Hepatocyte (in vitro differentiated cells): ENCODE results near the gene SEL1L3. TPM values are rescaled to one million over a fixed set of nuclear protein-coding genes. Genes with fewer than 3 reads are reported as not detected.

Experiments
- DNase-seq: peaks from one replicate; pipeline ENCODE4 v3.0.0-alpha.2; 2016; ENCODE audit warnings: low spot score
- H2AFZ ChIP-seq: fragments of 200-600 bp; sonication (generic); 2 replicates; pipeline ENCODE4 v1.6.0; 2016; ENCODE audit warnings: antibody characterized with exemption, mild to moderate bottlenecking
- H3K27ac ChIP-seq: fragments of 200-600 bp; sonication (generic); 2 replicates; pipeline ENCODE4 v1.5.1; 2016; ENCODE audit warnings: mild to moderate bottlenecking
- H3K27me3 ChIP-seq: fragments of 200-600 bp; sonication (generic); 2 replicates; pipeline ENCODE4 v1.6.1; 2016
- H3K36me3 ChIP-seq: fragments of 200-600 bp; sonication (generic); replicated peaks from 2 replicates; pipeline ENCODE4 v1.5.1; 2016; ENCODE audit warnings: low read depth; ENCODE audit not compliant: insufficient read depth
- H3K4me1 ChIP-seq: fragments of 200-600 bp; sonication (generic); 2 replicates; pipeline ENCODE4 v1.5.1; 2016; ENCODE audit warnings: mild to moderate bottlenecking, moderate library complexity; ENCODE audit not compliant: insufficient read depth
- H3K4me2 ChIP-seq: fragments of 200-600 bp; sonication (generic); 2 replicates; pipeline ENCODE4 v1.6.0; 2016
- H3K4me3 ChIP-seq: fragments of 200-600 bp; sonication (generic); 2 replicates; pipeline ENCODE4 v1.5.1; 2016; ENCODE audit warnings: mild to moderate bottlenecking
- H3K79me2 ChIP-seq: fragments of 200-600 bp; sonication (generic); 2 replicates; pipeline ENCODE4 v1.6.0; 2017; ENCODE audit warnings: mild to moderate bottlenecking
- H3K9me2 ChIP-seq: fragments of 200-600 bp; sonication (generic); replicated peaks from 2 replicates; pipeline ENCODE4 v1.6.0; 2017; ENCODE audit warnings: mild to moderate bottlenecking; ENCODE audit not compliant: insufficient read depth
- H3K9me3 ChIP-seq: fragments of 200-600 bp; sonication (generic); 2 replicates; pipeline ENCODE4 v1.5.1; 2016; ENCODE audit warnings: low read depth, mild to moderate bottlenecking
- H4K20me1 ChIP-seq: fragments of 200-600 bp; sonication (generic); 2 replicates; pipeline ENCODE4 v1.6.0; 2016; ENCODE audit warnings: mild to moderate bottlenecking; ENCODE audit not compliant: insufficient read depth, poor library complexity, severe bottlenecking
- EZH2 ChIP-seq: fragments of 200-600 bp; sonication (generic); IDR thresholded peaks from 2 replicates; pipeline ENCODE4 v1.6.1; 2016; ENCODE audit warnings: antibody characterized with exemption, mild to moderate bottlenecking, borderline replicate concordance
- EZH2phosphoT487 ChIP-seq: fragments of 200-600 bp; sonication (generic); IDR thresholded peaks from one replicate; pipeline ENCODE4 v1.6.1; 2018; ENCODE audit warnings: antibody characterized with exemption, mild to moderate bottlenecking, low read depth, moderate library complexity; ENCODE audit not compliant: unreplicated experiment, severe bottlenecking
- WGBS: methylation state at CpG from one replicate; pipeline ENCODE4 v1.1.6; 2016; ENCODE audit warnings: low lambda C conversion rate; ENCODE audit errors: missing lambda C conversion rate; 5-methylcytosine and 5-hydroxymethylcytosine counted together
- polyA plus RNA-seq: library from polyadenylated mRNA; unstranded; fragments of >200 nt; fragmentation: Nextera tagmentation; extraction: Ambion mirVana; gene quantifications from 2 replicates; pipeline ENCODE4 v1.2.1, GENCODE V29; 2016
- total RNA-seq: library from RNA; depleted of rRNA; stranded (reverse); fragments of >200 nt; gene quantifications from 2 replicates; pipeline ENCODE4 v1.2.3, GENCODE V29; 2014
- TF ChIP-seq, protein P1 (sequence below): fragments of 200-600 bp; sonication (generic); IDR thresholded peaks from 2 replicates; pipeline ENCODE4 v1.5.1; 2016; ENCODE audit warnings: antibody characterized with exemption, mild to moderate bottlenecking; ENCODE audit not compliant: poor library complexity

Gene SEL1L3
- total and polyA plus RNA-seq, 2 experiments from 2014 or later = 13.7 to 56.2 TPM

GRCh38 chr4:25760518-25761157, 102.2 kb downstream of the SEL1L3 start:
- TF ChIP-seq EZH2phosphoT487 (no peak), EZH2 (no peak)
- TF ChIP-seq, protein P1, sequence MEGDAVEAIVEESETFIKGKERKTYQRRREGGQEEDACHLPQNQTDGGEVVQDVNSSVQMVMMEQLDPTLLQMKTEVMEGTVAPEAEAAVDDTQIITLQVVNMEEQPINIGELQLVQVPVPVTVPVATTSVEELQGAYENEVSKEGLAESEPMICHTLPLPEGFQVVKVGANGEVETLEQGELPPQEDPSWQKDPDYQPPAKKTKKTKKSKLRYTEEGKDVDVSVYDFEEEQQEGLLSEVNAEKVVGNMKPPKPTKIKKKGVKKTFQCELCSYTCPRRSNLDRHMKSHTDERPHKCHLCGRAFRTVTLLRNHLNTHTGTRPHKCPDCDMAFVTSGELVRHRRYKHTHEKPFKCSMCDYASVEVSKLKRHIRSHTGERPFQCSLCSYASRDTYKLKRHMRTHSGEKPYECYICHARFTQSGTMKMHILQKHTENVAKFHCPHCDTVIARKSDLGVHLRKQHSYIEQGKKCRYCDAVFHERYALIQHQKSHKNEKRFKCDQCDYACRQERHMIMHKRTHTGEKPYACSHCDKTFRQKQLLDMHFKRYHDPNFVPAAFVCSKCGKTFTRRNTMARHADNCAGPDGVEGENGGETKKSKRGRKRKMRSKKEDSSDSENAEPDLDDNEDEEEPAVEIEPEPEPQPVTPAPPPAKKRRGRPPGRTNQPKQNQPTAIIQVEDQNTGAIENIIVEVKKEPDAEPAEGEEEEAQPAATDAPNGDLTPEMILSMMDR = no peak
- H3K4me3 ChIP-seq = no peak overlapping the region
- H3K79me2 ChIP-seq = no peaks in the 10 kb centered on the region
- DNase-seq = no peak
- no peaks in the 10 kb centered on the region for H3K36me3 ChIP-seq
- no peaks in the 10 kb centered on the region for H3K9me2 ChIP-seq
- no peak overlapping the region for H3K4me2 ChIP-seq
- no peaks in the 10 kb centered on the region for H4K20me1 ChIP-seq
- no peak overlapping the region for H2AFZ ChIP-seq
- no peak overlapping the region for H3K27ac ChIP-seq
- H3K9me3 ChIP-seq = no peaks in the 10 kb centered on the region
- H3K4me1 ChIP-seq = peaks cover 6% of the 10 kb centered on the region
- 91% methylated on average over 11 of the region's 11 CpGs for WGBS
- no peaks in the 10 kb centered on the region for H3K27me3 ChIP-seq

- H3K9me3 ChIP-seq = no peaks in the 10 kb centered on the region
- no peak overlapping the region for H3K4me3 ChIP-seq
- H3K4me1 ChIP-seq = peaks cover 6% of the 10 kb centered on the region
- no peaks in the 10 kb centered on the region for H3K36me3 ChIP-seq
- 91% methylated on average over 4 of the region's 4 CpGs for WGBS
- no peaks in the 10 kb centered on the region for H3K79me2 ChIP-seq
- no peak overlapping the region for H3K27ac ChIP-seq
- no peaks in the 10 kb centered on the region for H4K20me1 ChIP-seq
- DNase-seq = no peak
- no peak overlapping the region for H3K4me2 ChIP-seq
- H3K9me2 ChIP-seq = no peaks in the 10 kb centered on the region
- H2AFZ ChIP-seq = no peak overlapping the region
- TF ChIP-seq, protein P1 = no peak
- TF ChIP-seq EZH2 = no peak
- no peak for TF ChIP-seq EZH2phosphoT487
- no peaks in the 10 kb centered on the region for H3K27me3 ChIP-seq
Measured at GRCh38 chr4:25760048-25760447, 102.7 kb downstream of the SEL1L3 start.

DNA sequence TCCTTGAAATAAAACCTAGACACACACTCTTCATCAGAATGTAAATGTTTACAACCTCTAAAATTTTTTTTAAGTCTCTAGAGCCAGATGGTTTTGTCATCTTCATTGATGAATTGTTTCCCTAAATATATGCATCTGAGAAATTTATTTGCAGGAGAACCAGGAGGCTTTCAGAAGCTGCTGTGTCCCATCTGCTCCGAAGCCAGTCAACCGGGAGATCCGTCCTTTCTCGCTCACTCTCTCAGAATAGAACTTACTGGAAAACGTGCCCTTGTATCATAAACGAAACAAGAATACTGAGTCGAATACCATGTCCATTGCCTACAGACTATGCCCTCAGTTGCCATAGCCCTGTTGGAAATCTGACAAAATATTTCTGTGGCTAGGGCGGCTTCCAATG, 103.7 kb downstream of the SEL1L3 start:
- Histone ChIP-seq H3K4me3 (no peak overlapping the region), H3K9me2 (no peaks in the 10 kb centered on the region), H2AFZ (no peak overlapping the region), H4K20me1 (no peaks in the 10 kb centered on the region), H3K9me3 (no peaks in the 10 kb centered on the region), H3K27me3 (no peaks in the 10 kb centered on the region), H3K4me2 (no peak overlapping the region), H3K79me2 (no peaks in the 10 kb centered on the region), H3K4me1 (peaks cover 6% of the 10 kb centered on the region), H3K27ac (no peak overlapping the region), H3K36me3 (no peaks in the 10 kb centered on the region)
- no peak for TF ChIP-seq EZH2
- TF ChIP-seq, protein P1 = no peak
- TF ChIP-seq EZH2phosphoT487 = no peak
- DNase-seq = no peak
- 97% methylated on average over 8 of the region's 8 CpGs for WGBS

DNA sequence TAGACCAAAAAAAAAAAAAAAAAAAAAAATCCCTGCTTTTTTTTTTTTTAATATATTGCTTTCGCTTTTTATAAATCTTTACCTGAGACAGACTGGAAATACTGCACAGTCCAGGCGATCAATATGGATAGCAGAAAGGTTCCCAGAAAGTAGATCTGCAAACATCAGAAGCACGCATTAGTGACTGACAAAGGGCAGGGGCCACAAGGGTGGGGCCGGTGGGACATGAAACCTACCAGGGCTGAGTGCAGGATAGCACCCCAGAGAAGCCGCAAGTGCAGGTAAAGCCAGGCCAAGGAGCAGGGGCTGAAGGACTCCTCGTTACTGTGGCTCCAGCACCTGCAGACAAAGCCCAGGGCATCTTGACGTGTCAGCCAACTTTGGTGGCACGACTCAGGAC, 105.3 kb downstream of the SEL1L3 start:
- H3K9me2 ChIP-seq = no peaks in the 10 kb centered on the region
- no peaks in the 10 kb centered on the region for H3K36me3 ChIP-seq
- no peaks in the 10 kb centered on the region for H3K27me3 ChIP-seq
- no peak for DNase-seq
- TF ChIP-seq EZH2 (no peak), EZH2phosphoT487 (no peak)
- TF ChIP-seq, protein P1 = no peak
- WGBS = 87% methylated on average over 8 of the region's 8 CpGs
- H2AFZ ChIP-seq = no peak overlapping the region
- no peaks in the 10 kb centered on the region for H3K79me2 ChIP-seq
- H3K4me3 ChIP-seq = no peak overlapping the region
- no peak overlapping the region for H3K27ac ChIP-seq
- no peaks in the 10 kb centered on the region for H4K20me1 ChIP-seq
- no peaks in the 10 kb centered on the region for H3K9me3 ChIP-seq
- no peak overlapping the region for H3K4me2 ChIP-seq
- H3K4me1 ChIP-seq = peaks cover 6% of the 10 kb centered on the region
